Stimulated activated naive CD8-positive, alpha-beta T cell treated with anti-CD3 and anti-CD28 coated beads, Interleukin-15, Interleukin-2, amounts not matched to agents 100 ng/mL and 50 ng/mL, for 24 hours (primary cell): ENCODE measurements around the gene MIP.
"Not testable (repeated sequence)": the region's sequence is repeated elsewhere in the genome, so short reads cannot be mapped to it uniquely, and the experiment has no call there.

Source experiments
- H3K27ac Mint-ChIP-seq: one replicate; pipeline ENCODE4 v1.8.0; 2021; ENCODE audit warnings: mild to moderate bottlenecking, mixed read lengths
- H3K27me3 Mint-ChIP-seq: one replicate; pipeline ENCODE4 v1.8.0; 2021; ENCODE audit warnings: mixed read lengths
- H3K36me3 Mint-ChIP-seq: one replicate; pipeline ENCODE4 v1.8.0; 2021; ENCODE audit warnings: low read depth, mixed read lengths
- H3K4me1 Mint-ChIP-seq: one replicate; pipeline ENCODE4 v1.8.0; 2021; ENCODE audit warnings: low read depth, mixed read lengths
- H3K4me3 Mint-ChIP-seq: one replicate; pipeline ENCODE4 v1.8.0; 2021; ENCODE audit warnings: mild to moderate bottlenecking, mixed read lengths
- H3K9me3 Mint-ChIP-seq: one replicate; pipeline ENCODE4 v1.8.0; 2021; ENCODE audit warnings: mixed read lengths

The MIP gene

GRCh38 chr12:56401612-56402011 is 52.8 kb downstream of the MIP start:
- H3K9me3 Mint-ChIP-seq, H3K27me3 Mint-ChIP-seq, H3K4me1 Mint-ChIP-seq, H3K27ac Mint-ChIP-seq, H3K36me3 Mint-ChIP-seq, H3K4me3 Mint-ChIP-seq: not testable (repeated sequence)

- H3K9me3 Mint-ChIP-seq, H3K4me1 Mint-ChIP-seq, H3K4me3 Mint-ChIP-seq, H3K27me3 Mint-ChIP-seq, H3K27ac Mint-ChIP-seq, H3K36me3 Mint-ChIP-seq: not testable (repeated sequence)
Observed at GRCh38 chr12:56401125-56401524, 53.3 kb downstream of the MIP start.
